Posterior cingulate gyrus (tissue), 11 donors: ENCODE results near the gene FAM3A.
A peak's percentile ranks its signal among the peaks of the same experiment; 100 is the strongest.

Experiments used
- DNase-seq, 10 donors: peaks; one replicate each; pipeline versions ENCODE4 v3.0.0 to v3.0.0-alpha.2; 2020 to 2021; ENCODE audit warnings: mixed read lengths in 3 of 10
- intact Hi-C: fragments of 100-400 bp; cut with DNase I; formaldehyde crosslinking; loops from one replicate; pipeline ENCODE4 v1.15.1; 2023

The FAM3A gene

GRCh38 chrX:154484255-154485149, 31.5 kb downstream of the FAM3A start:
- intact Hi-C loops, result no loop called here
- peak in 2 of 10 donors; percentile 46 to 77 for DNase-seq

DNA sequence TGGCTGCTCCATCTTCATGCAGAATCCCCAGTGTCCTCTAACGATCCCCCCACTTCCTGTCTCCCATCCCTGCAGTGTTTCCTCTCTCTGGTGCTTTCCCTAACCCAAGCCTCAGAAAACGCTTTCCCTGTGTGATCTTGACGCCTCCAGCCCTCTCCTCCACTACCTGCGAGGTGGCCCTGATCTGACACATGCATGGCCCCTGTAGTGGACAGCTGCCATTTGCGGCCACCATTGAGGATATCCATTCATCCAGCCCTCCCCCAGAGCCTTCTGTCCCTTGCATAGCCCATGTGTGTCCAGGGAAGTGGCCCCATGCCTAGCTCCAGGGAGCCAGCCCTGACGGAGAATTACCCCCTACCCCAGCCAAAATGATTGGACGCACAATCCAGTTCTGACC, 32.7 kb downstream of the FAM3A start:
- intact Hi-C loops, result no loop called here
- peak in 1 of 10 donors; percentile 57 for DNase-seq

DNA sequence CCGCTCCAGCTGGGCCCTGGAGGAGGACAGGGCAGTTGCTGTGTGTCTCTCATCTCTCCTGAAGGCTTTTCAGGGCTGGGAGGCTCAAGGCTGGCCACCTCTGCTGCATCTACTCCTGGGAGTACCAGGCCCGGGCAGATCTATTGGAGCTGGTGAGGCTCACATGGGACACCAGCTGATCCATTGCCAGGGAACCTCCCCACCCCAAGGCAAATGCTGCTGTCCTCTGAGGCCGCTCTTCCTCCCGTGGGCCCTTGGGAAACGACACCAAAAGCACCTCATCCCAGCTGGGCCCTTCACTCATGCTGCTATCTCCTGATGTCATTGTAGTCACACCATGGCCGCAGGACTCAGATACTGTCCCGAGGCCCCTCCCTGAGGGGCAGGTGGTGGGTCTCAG, 33.2 kb downstream of the FAM3A start:
- intact Hi-C loops, result no loop called here
- DNase-seq, result peak in 1 of 10 donors; percentile 65

DNA sequence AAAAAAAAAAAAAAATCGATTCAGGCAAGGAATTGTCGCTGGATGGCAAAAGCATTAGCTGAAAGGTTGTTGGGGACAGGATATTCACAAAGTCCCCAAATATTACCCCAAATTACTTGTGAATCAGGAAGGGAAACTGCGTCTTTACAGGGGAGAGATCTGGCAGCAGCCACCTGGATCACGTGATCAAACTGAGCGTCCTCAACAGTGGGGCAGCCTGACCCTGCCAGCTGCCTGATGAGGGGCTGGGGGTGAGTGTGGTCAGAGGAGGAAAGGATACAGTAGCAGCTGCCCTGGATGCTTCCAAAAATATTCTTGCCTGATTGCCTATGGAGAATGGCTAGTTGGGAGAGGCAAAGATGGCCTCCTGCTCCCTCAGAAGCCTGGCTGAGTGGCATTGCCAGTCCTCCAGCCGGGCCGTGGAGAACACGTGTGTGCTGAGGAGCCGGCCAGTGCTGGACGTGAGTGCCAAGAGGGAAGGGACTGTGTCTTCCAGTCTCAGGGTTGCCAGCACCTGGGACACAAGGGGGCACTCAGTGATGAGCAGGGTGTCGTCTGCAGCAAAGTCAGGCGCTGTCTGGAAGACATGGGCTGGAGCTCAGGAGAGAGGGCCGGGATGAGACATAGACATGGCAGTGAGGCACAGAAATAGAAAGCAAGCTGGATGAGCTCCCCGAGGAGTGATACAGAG, 34.0 kb downstream of the FAM3A start:
- intact Hi-C loops, result no loop called here
- DNase-seq, result peak in 2 of 10 donors; percentile 64 to 69

DNA sequence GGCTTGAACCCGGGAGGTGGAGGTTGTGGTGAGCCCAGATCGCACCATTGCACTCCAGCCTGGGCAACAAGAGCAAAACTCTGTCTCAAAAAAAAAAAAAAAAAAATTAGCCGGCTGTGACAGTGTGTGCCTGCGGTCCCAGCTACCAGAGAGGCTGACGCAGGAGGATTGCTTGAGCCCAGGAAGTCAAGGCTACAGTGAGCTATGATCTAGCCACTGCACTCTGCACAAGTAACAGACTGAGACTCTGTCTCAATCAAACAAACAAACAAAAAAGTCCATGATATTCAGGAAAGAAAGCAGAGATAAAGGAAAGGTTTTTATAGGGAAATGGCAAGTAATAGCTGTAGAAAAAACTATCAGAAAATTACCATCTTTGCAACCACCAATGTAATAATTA, 34.8 kb downstream of the FAM3A start:
- intact Hi-C loops, result no loop called here
- no peak for DNase-seq

DNA sequence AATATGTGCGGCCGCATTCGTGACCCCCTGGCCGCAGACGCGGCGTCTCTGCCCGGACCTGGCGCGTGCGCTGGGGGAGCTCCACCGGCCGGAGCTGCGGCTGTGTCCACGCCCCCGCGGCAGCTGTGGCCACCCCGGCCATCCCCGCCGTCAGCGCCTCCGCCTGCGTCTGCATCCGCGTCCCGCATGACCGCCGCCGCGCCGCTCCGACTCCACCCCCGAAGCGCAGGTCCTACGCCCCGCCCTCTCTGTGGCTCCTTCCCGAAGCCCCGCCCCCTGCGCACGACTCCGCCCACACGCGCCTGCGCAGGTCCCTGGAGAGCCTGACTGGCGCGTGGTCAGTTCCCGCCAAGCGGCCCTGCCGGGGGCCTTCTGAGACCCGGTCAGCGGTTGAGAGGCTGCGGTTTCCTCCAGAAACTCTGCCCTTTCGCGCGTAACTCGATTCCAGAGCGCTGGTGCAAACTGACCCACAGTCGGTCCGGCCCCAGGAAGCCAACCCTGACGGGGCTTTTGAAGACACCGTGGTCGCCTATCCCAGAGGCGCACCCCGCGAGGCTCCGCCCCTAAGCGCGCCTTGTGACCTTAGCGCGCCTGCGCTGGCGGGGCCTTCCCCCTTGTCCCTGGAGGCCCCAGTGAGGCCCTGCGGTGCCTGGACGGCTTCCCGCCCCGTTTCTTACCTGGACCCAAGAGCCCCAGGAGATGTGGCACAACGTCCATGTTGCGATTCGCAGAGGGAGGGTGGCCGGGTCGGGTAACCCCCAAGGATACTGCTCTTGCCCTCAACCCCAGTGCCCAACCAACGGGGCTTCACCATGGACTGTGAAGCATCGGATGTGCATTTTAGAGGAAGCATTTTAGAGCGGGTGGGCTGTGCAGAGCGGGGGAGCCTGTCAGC, 37.1 kb downstream of the FAM3A start, which contains the start of gene LAGE3:
Gene LAGE3 (minus strand): TSS at position 554 of the 895 bp plus-strand sequence. CDS start 366 bp downstream, at position 188.
- peak; percentile 86 to 99 (median 91) for DNase-seq
- intact Hi-C loops, result loop anchor here (5.0 kb wide), 1 partner anchor 37 kb away; the partner anchor contains the start of gene FAM50A

GRCh38 chrX:154477891-154478477, 38.0 kb downstream of the FAM3A start:
- intact Hi-C loops, result loop anchor here (5.0 kb wide), 1 partner anchor 36 kb away; the partner anchor contains the start of gene FAM50A
- peak in 3 of 10 donors; percentile 64 to 76 (median 75) for DNase-seq

DNA sequence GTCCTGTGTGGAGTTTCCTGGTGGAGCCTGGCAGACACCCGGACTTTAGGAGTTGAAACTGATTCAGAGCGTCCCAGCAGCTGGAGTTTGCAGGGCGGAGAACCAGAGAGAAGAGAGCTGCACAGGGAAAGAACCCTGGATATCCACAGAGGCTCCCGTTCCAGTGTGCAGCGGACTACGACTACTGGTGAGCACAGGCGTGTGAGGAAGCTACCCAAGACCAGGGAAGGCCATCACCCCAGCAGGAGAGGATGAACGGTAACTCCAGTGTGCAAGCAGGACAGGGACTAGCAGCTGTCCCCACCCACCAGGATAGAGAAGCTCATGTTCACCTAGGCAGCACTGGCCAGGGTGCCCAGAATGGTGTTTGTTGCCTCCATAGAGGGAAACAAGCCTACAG, 39.2 kb downstream of the FAM3A start:
- intact Hi-C loops, result loop anchor here (5.0 kb wide), 1 partner anchor 35 kb away; the partner anchor contains the start of gene FAM50A
- peak in 3 of 10 donors; percentile 32 to 62 (median 39) for DNase-seq

DNA sequence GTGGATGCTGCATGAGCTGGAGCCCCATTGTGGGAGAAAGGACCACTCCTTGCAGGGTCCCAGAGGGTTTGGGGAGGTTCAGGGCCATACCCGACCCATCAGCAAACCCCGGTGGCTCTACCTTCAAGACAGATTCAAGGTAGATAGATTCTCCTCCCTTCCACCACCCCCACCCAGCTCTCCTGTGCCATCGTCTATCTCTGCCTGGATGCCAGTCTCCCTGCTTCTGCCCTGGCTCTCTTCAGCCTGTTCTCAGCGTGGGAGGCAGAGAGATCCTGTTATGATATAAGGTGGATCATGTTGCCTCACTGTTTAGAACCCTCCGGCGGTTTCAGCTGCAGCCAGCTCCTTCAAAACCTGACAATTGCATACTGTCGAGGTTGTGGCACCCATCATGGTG, 42.3 kb downstream of the FAM3A start:
- peak in 1 of 10 donors; percentile 68 for DNase-seq

GRCh38 chrX:154472685-154473632, 43.1 kb downstream of the FAM3A start:
- peak in 1 of 10 donors; percentile 68 for DNase-seq
- intact Hi-C loops, result no loop called here

More for the DNA sequence above, 42.3 kb downstream of the FAM3A start:
- intact Hi-C loops, result no loop called here

DNA sequence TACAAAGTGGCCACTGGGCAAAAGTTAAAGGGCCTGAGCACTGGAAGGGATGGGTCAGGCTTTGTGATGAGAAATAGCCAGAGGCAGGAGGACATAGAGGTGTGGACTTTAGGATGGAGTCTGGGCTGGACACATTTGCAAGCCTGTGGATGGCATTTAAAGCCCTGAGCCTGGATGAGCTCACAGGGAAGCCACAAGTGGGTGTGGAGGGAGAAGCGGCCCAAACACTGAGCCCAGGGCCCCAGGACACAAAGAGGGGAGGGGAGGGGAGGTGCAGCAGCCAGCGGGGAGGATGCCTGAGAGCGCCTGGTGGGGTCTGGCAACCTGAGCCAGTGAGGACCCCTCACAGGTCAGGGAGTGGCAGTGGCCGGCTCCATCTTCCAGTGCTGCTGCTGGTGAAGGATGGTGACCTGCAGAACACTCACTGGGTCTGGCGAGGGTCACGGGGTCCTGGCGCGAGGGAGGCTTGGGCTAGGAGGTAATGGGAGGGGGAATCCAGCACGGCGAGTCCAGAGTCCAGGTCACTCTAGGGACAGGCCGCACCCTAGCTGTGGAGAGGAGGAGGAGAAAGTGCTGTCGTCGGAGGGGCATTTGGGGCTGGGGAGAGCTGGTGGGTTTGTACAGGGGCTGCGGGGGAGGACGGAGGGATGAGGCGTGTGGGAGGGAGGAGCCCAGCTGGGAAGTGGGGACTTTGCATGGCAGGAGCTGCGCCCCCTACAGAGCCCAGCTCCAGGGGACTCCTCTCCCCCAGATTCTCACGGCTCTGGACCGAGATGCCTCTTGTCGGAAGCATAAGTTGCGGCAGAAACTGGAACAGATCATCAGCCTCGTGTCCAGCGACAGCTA, 44.0 kb downstream of the FAM3A start:
- DNase-seq, result peak in 1 of 10 donors; percentile 61
- intact Hi-C loops, result no loop called here

DNA sequence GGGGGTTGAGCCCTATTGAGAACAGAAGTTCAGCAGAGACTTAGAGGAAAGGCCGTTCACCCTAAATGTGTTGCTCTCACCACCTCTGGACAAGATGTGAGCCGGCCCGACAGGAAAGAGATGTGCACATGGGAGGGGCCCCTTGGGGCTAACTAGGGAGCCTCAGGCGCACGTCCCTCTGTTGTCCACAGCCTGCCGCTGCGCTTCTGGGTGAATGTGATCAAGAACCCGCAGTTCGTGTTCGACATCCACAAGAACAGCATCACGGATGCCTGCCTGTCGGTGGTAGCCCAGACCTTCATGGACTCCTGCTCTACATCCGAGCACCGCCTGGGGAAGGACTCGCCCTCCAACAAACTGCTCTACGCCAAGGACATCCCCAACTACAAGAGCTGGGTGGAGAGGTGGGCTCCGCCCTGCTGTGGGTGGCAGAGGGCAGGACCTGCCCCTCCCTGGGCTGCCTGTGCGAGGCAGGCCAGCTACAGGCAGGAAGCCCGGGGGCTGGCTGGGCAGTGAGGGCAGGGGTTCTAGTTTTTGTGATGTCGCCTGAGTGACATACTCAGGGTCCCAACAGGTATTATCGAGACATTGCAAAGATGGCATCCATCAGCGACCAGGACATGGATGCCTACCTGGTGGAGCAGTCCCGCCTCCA, 45.0 kb downstream of the FAM3A start:
- intact Hi-C loops, result no loop called here
- peak in 1 of 10 donors; percentile 60 for DNase-seq

GRCh38 chrX:154470434-154470833, 45.6 kb downstream of the FAM3A start:
- DNase-seq, result peak in 1 of 10 donors; percentile 75
- intact Hi-C loops, result no loop called here

DNA sequence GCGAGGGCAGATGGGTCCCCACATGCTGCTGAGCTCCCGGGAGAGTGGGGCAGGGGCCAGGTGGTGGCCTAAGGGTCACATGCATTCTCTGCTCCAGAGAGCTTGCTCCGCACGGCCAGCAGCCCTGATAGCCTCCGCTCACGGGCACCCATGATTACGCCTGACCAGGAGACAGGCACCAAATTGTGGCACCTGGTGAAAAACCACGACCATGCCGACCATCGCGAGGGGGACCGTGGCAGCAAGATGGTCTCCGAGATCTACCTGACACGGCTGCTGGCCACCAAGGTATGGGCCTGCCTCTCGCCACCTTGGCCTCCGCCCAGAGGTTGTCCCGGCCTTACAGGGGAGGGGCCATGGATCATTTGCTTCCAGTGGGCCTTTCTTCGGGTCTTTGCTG, 46.2 kb downstream of the FAM3A start:
- intact Hi-C loops, result no loop called here
- peak in 2 of 10 donors; percentile 68 to 82 for DNase-seq

DNA sequence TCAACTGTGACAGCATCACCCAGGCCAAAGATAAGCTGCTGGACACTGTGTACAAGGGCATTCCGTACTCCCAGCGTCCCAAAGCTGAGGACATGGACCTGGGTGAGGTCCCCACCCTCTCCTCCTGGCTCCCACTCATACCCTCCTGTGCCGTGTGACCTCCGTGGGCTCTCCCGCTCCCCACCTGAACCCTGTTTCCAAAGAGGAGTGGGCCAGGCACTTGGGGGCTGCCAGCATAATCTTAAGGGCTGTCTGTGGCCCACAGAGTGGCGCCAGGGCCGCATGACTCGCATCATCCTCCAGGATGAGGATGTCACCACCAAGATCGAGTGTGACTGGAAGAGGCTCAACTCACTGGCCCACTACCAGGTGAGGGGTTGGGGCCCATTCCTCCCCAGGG, 46.9 kb downstream of the FAM3A start:
- intact Hi-C loops, result no loop called here
- no peak for DNase-seq

- DNase-seq, result peak in 1 of 10 donors; percentile 79
- intact Hi-C loops, result no loop called here
Measured at GRCh38 chrX:154468217-154468616, 47.8 kb downstream of the FAM3A start.

- intact Hi-C loops, result no loop called here
Measured at GRCh38 chrX:154467556-154467955, 48.5 kb downstream of the FAM3A start.

More at GRCh38 chrX:154467556-154467955, 48.5 kb downstream of the FAM3A start:
- peak in 1 of 10 donors; percentile 84 for DNase-seq
